ENCODE measurements around the gene GTF2IRD2. TPM values are rescaled to one million over a fixed set of nuclear protein-coding genes. Genes with fewer than 3 reads are reported as not detected.
"Not testable (repeated sequence)": the region's sequence is repeated elsewhere in the genome, so short reads cannot be mapped to it uniquely, and the experiment has no call there.

Gene GTF2IRD2
- total RNA-seq, 4 donors from 2014 or later: 5.6 to 39.1 (median 15.4) TPM

DNA sequence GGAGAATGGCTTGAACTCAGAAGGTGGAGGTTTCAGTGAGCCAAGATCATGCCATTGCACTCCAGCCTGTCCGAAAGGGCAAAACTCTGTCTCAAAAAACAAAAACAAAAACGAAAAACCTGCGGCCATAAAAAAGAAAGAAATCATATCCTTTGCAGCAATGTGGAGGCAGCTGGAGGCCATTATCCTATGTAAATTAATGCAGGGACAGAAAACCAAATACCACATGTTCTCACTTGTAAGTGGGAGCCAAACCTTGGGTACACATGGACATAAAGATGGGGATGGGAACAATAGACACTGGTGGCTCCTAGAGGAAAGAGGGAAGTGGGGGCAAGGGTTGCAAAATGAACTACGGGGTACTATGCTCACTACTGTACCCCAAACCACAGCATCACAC, 21.0 kb downstream of the GTF2IRD2 start:
- H3K4me3 ChIP-seq; ATAC-seq; H3K27me3 ChIP-seq; in situ Hi-C loops (cut with MboI; ENCODE audit: low sequenced_read_pairs in 4 of 4); H3K36me3 ChIP-seq; H3K4me1 ChIP-seq; H3K9me3 ChIP-seq; H3K27ac ChIP-seq; DNase-seq; intact Hi-C loops (cut with DNase I; ENCODE audit: low total_unique reads): not testable (repeated sequence)

DNA sequence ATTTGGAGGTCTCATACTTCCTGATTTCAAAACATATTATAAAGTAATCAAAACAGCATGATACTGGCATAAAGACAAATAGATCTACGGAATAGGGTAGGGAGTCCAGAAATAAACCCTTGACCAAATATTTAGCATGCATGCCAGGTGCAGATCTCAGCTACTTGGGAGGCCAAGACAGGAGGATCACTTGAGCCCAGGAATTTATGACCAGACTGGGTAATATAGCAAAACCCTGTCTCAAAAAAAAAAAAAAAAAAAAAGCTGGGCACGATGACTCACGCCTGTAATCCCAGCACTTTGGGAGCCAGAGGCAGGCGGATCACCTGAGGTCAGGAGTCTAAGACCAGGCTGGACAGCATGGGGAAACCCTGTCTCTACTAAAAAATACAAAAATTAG, 21.4 kb downstream of the GTF2IRD2 start:
- intact Hi-C loops (cut with DNase I; ENCODE audit: low total_unique reads); H3K4me3 ChIP-seq; H3K36me3 ChIP-seq; H3K9me3 ChIP-seq; DNase-seq; H3K4me1 ChIP-seq; in situ Hi-C loops (cut with MboI; ENCODE audit: low sequenced_read_pairs in 4 of 4); H3K27me3 ChIP-seq: not testable (repeated sequence)
- peak; percentile 54 to 74 for ATAC-seq
- H3K27ac ChIP-seq: peak overlapping the region in 1 of 4 donors; percentile 33

DNA sequence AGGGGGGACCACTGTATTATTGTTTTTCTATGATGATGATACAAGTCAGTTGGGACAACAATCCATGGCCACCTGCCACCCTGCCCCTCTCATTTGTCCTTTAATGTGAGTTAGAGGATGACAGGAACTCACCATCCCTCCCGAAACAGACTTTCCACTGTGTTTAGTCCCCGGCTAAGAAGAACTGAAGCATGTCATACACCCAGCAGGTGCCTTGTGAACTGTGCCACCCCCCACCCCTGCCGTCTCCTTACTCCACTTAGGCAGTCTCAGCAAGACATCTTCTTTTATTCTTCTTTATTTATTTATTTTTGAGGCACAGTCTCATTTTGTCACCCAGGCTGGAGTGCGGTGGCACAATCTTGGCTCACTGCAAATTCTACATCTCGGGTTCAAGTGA, 30.1 kb downstream of the GTF2IRD2 start:
- in situ Hi-C loops (cut with MboI; ENCODE audit: low sequenced_read_pairs in 4 of 4); H3K27me3 ChIP-seq: not testable (repeated sequence)

DNA sequence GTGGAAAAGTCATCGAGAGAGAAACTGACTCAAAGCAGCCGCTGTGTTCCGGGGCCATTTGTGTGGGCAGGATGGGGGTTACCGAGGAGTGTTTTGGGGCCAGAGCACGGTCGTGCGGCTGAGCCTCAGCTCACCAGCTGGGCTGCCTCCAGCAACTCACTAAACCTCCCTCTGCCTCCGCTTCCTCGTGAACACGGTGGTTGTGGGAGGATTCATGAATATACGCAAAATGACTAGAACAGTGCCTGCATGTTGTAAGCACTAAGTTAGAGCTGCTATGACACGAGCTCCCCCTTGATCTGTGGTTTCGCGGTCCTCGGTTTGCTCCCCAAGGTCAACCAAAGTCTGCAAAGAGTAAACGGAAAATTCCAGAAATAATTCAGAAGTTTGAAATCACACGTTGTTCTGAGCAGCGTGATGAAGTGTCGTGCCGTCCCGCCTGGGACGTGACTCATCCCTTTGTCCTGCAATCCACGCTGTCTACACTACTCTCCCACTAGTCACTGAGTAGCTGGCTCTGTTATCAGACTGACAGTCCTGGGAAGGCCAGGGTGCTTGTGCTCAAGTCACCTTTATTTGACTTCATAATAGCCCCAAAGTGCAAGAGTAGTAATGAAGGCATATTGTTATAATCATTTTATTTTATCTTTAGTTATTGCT, 31.1 kb downstream of the GTF2IRD2 start:
- intact Hi-C loops (cut with DNase I; ENCODE audit: low total_unique reads); H3K4me3 ChIP-seq; H3K4me1 ChIP-seq; H3K27me3 ChIP-seq; H3K27ac ChIP-seq; H3K9me3 ChIP-seq; in situ Hi-C loops (cut with MboI; ENCODE audit: low sequenced_read_pairs in 4 of 4); DNase-seq; H3K36me3 ChIP-seq: not testable (repeated sequence)
- ATAC-seq: peak in 1 of 2 donors; percentile 65

More for the DNA sequence above, 30.1 kb downstream of the GTF2IRD2 start:
- H3K9me3 ChIP-seq; H3K4me1 ChIP-seq; H3K4me3 ChIP-seq; DNase-seq; ATAC-seq; H3K27ac ChIP-seq; intact Hi-C loops (cut with DNase I; ENCODE audit: low total_unique reads); H3K36me3 ChIP-seq: not testable (repeated sequence)

DNA sequence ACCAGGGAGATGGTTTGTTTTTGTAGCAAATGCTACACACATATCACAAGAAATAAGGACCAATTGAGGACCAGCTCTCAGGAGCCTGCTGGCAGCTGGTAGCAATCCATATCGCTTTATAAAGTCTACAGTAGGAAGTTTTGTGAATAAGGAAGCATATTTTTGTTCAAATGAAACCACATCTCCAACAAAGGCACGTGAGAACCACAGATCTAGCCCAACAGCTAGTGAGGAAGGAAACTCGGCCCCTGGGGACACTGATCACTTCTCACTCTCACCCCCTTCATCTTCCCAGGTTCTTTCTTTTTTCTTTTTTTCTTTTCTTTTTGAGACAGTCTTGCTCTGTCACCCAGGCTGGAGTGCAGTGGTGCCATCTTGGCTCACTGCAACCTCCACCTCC, 35.5 kb downstream of the GTF2IRD2 start:
- not testable (repeated sequence) for ATAC-seq, H3K4me1 ChIP-seq

DNA sequence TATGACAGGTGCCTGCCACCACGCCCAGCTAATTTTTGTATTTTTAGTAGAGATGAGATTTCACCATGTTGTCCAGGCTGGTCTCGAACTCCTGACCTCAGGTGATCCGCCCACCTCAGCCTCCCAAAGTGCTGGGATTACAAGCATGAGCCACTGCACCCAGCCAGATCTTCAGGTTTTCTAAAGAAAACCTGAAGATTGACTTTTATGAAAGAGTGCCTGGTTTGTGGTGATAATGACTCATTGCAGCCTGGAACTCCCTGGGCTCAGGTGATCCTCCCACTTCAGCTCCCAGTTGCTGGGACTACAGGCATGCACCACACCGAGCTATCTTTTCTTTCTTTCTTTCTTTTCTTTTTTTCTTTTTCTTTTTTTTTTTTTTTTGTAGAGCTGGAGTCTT, 52.8 kb downstream of the GTF2IRD2 start:
- H3K27ac ChIP-seq; H3K4me1 ChIP-seq; intact Hi-C loops (cut with DNase I; ENCODE audit: low total_unique reads); DNase-seq; H3K36me3 ChIP-seq; H3K9me3 ChIP-seq; in situ Hi-C loops (cut with MboI; ENCODE audit: low sequenced_read_pairs in 4 of 4); ATAC-seq; H3K27me3 ChIP-seq; H3K4me3 ChIP-seq: not testable (repeated sequence)

More for the DNA sequence above, 35.5 kb downstream of the GTF2IRD2 start:
- intact Hi-C loops (cut with DNase I; ENCODE audit: low total_unique reads); H3K4me3 ChIP-seq; H3K36me3 ChIP-seq; DNase-seq; in situ Hi-C loops (cut with MboI; ENCODE audit: low sequenced_read_pairs in 4 of 4); H3K27ac ChIP-seq; H3K27me3 ChIP-seq; H3K9me3 ChIP-seq: not testable (repeated sequence)

DNA sequence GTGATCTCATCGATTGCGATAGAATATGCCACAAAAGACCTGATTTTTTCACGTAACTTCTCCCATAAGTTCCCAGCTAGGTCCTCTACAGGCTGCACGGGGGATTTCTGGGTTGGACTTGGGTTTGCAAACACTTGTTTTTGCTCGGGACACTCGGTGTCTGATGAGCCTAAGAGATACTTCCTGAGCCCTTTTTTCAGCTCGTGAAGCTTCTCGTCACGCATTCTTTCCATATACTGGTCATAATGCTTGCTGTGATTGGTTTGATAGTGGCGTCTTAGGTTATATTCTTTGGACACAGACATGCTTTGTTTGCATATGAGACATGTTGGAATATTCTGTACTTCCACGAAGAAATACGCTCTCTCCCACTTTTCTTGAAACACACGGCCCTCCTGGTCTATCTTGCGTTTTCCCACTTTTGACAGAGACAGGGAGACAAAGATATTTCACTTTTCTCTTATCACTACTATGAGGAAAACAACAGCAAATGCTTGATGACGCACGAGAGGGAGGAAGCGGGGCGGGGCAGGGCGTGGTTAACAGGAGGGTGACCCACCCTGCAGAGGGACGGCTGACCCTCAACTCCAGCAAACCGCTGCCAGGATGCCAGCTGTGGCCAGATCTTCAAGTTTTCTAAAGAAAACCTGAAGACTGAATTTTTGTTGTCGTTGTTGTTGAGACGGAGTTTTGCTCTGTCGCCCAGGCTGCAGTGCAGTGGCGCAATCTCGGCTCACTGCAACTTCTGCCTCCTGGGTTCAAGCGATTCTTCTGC, 53.4 kb downstream of the GTF2IRD2 start:
- ATAC-seq; in situ Hi-C loops (cut with MboI; ENCODE audit: low sequenced_read_pairs in 4 of 4); H3K27me3 ChIP-seq; DNase-seq; H3K36me3 ChIP-seq; H3K27ac ChIP-seq; H3K4me3 ChIP-seq; H3K9me3 ChIP-seq; H3K4me1 ChIP-seq; intact Hi-C loops (cut with DNase I; ENCODE audit: low total_unique reads): not testable (repeated sequence)

DNA sequence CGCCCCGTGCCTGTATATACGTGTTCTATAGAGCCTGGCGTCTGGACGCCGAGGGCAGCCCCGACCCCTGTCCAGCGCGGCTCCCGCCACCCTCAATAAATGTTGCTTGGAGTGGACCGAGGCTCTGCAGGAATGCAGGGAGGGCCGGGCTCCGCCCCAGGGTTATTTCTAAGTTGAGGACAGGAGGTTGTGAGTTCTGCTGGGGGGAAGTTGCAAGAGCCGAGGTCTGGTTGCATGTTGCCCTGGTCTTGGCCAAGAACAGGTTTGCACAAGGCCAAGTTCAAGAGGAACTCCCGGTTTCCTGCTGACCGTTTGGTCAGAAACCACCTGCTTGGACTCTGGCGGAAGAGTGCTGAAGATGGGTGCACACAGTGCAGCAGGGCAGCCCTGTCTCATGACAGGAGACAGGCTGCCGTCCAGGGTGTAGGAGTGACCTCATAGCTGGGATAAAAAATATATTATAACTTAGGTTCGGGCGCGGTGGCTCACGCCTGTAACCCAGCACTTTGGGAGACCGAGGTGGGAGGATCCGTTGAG, 62.1 kb downstream of the GTF2IRD2 start:
- H3K4me3 ChIP-seq; H3K4me1 ChIP-seq; H3K36me3 ChIP-seq; intact Hi-C loops (cut with DNase I; ENCODE audit: low total_unique reads); H3K27ac ChIP-seq; in situ Hi-C loops (cut with MboI; ENCODE audit: low sequenced_read_pairs in 4 of 4); H3K27me3 ChIP-seq; DNase-seq; H3K9me3 ChIP-seq: not testable (repeated sequence)
- peak; percentile 58 to 77 for ATAC-seq

All from gastrocnemius medialis (tissue), 4 donors.